ENCODE measurements around the gene OSBPL8. TPM values are rescaled to one million over a fixed set of nuclear protein-coding genes. Genes with fewer than 3 reads are reported as not detected.

OSBPL8 gene
- total and polyA plus RNA-seq, 2 of the 8 experiments (the other 6 are each of a cell fraction or from before 2014, with no cell fraction given): 10.9 to 81.1 TPM

GRCh38 chr12:76450690-76451089, 108.9 kb downstream of the OSBPL8 start:
- WGBS, 2 experiments (ENCODE audit: extremely low coverage in 1 of 2, insufficient coverage in 1 of 2, insufficient read length in 1 of 2, insufficient replicate concordance in 2 of 2, low coverage in 1 of 2, low lambda C conversion rate in 2 of 2, missing lambda C conversion rate in 1 of 2): 85% methylated on average over 3 of the region's 3 CpGs; no CpG with 5 or more reads in 1 of the 2 experiments
- no peak overlapping the region for H2BK12ac ChIP-seq (ENCODE audit: low read depth, low read length)
- H3K79me1 ChIP-seq (ENCODE audit: low read depth, low read length): no peaks in the 10 kb centered on the region
- H2BK20ac ChIP-seq (ENCODE audit: low read length): no peak overlapping the region
- no peaks in the 10 kb centered on the region for H3K27me3 ChIP-seq (replicated peaks in 1 of 4; ENCODE audit: control insufficient read depth in 3 of 4, extremely low read depth in 1 of 4, insufficient read depth in 3 of 4, low read length in 3 of 4)
- H2BK5ac ChIP-seq (ENCODE audit: low read depth, low read length): no peak overlapping the region
- no peak overlapping the region for H4K91ac ChIP-seq (replicated peaks; ENCODE audit: insufficient read length, low read length)
- peaks cover 0 to 7% (median 0%) of the 10 kb centered on the region in 4 experiments; a peak in 1 of 8 replicates for H3K36me3 ChIP-seq (ENCODE audit: control insufficient read depth in 2 of 4, insufficient read depth in 4 of 4, low read length in 3 of 4)
- H3K27ac ChIP-seq (ENCODE audit: low read depth, low read length): no peak overlapping the region
- H4K20me1 ChIP-seq (replicated peaks in 1 of 2; ENCODE audit: control insufficient read depth in 1 of 2, insufficient read depth in 2 of 2, low read length in 2 of 2): peaks cover 0 to 4% of the 10 kb centered on the region in 2 experiments
- H2AFZ ChIP-seq (ENCODE audit: low read length): no peak overlapping the region
- H3K14ac ChIP-seq (ENCODE audit: insufficient read length): no peak overlapping the region
- H3K4me1 ChIP-seq (replicated peaks in 1 of 4; ENCODE audit: control insufficient read depth in 3 of 4, insufficient read depth in 4 of 4, low read length in 3 of 4): no peaks in the 10 kb centered on the region
- H4K8ac ChIP-seq (ENCODE audit: extremely low read depth, insufficient read depth, low read length): no peak overlapping the region
- H3K9me3 ChIP-seq (ENCODE audit: insufficient read depth in 2 of 2, low read depth in 1 of 2, low read length in 1 of 2): no peaks in the 10 kb centered on the region
- H4K5ac ChIP-seq (ENCODE audit: insufficient read length, low read depth, low read length): no peak overlapping the region
- no peak overlapping the region for H3K56ac ChIP-seq (replicated peaks; ENCODE audit: insufficient read length, low read depth, low read length)
- H3K23ac ChIP-seq (ENCODE audit: insufficient read length): no peak overlapping the region
- H2BK120ac ChIP-seq (replicated peaks; ENCODE audit: low read depth, low read length): no peak overlapping the region
- H3K4me2 ChIP-seq (ENCODE audit: insufficient read depth in 1 of 2, low read depth in 2 of 2, low read length in 2 of 2): no peak overlapping the region
- ChIA-PET POLR2A (ENCODE audit: partially characterized antibody) (no interaction called here), CTCF (ENCODE audit: partially characterized antibody) (no interaction called here)
- no peak overlapping the region for H3K9ac ChIP-seq (replicated peaks in 1 of 4; ENCODE audit: extremely low read depth in 1 of 4, low read depth in 3 of 4, low read length in 3 of 4)
- no peaks in the 10 kb centered on the region for H3K23me2 ChIP-seq (ENCODE audit: low read depth, low read length)
- H2AK5ac ChIP-seq (ENCODE audit: low read depth, low read length): no peak overlapping the region
- no peak overlapping the region for H3K18ac ChIP-seq (ENCODE audit: extremely low read depth, low read length)
- no peak for FAIRE-seq
- peaks cover 0 to 7% of the 10 kb centered on the region in 2 experiments; a peak in 1 of 4 replicates for H3K79me2 ChIP-seq (ENCODE audit: control insufficient read depth in 1 of 2, insufficient read depth in 2 of 2, low read length in 2 of 2)
- no peak for DNase-seq (ENCODE audit: low read depth in 1 of 2, low spot score in 2 of 2)
- no peak overlapping the region for H2BK15ac ChIP-seq (ENCODE audit: low read length)
- no peak overlapping the region for H3K4me3 ChIP-seq (ENCODE audit: extremely low read depth in 1 of 4, insufficient read depth in 2 of 4, low read depth in 3 of 4, low read length in 4 of 4)
- H3K4ac ChIP-seq (replicated peaks; ENCODE audit: insufficient read length, low read depth, low read length): no peak overlapping the region
- TF ChIP-seq YY1 (IDR thresholded peaks at IDR 0.05; ENCODE audit: low read depth, low read length) (no peak), KDM1A (IDR thresholded peaks at IDR 0.05; ENCODE audit: borderline replicate concordance, low read length) (no peak), CTCF (IDR thresholded peaks at IDR 0.05; ENCODE audit: control extremely low read depth in 1 of 3, insufficient read depth in 1 of 3, low read depth in 1 of 3, low read length in 3 of 3) (no peak), BACH1 (IDR thresholded peaks at IDR 0.05; ENCODE audit: low read length) (no peak), TAF7 (optimal IDR thresholded peaks at IDR 0.05; ENCODE audit: borderline replicate concordance, low read depth, low read length) (no peak), SRF (IDR thresholded peaks at IDR 0.05; ENCODE audit: low read depth, low read length) (no peak), RFX5 (IDR thresholded peaks at IDR 0.05; ENCODE audit: borderline replicate concordance, low read depth, low read length) (no peak), TCF12 (IDR thresholded peaks at IDR 0.05; ENCODE audit: low read depth, low read length) (no peak), JUND (IDR thresholded peaks at IDR 0.05; ENCODE audit: low read length) (no peak), E2F6 (IDR thresholded peaks at IDR 0.05) (no peak), SUZ12 (IDR thresholded peaks at IDR 0.05; ENCODE audit: low read length) (no peak), GABPA (IDR thresholded peaks at IDR 0.05; ENCODE audit: borderline replicate concordance, insufficient read depth, low read length) (no peak)

Data from H1 (cell line).